Pancreas (tissue), 10 donors: ENCODE measurements around the gene TIMM9. TPM values are rescaled to one million over a fixed set of nuclear protein-coding genes. Genes with fewer than 3 reads are reported as not detected.

Experiments used
- ATAC-seq, 4 donors: fragments of 200-7000 bp; cut with Tn5 transposase; one replicate each; pipeline versions ENCODE4 v1.8.0 to v1.9.1; 2020; ENCODE audit warnings: mild to moderate bottlenecking in 4 of 4, moderate library complexity in 4 of 4
- DNase-seq, 6 donors: peaks; one replicate each; pipeline ENCODE4 v3.0.0-alpha.2; 2020
- FAIRE-seq: peaks from 2 replicates; lab custom pipeline; 2012; peaks lifted over from hg19 to GRCh38; lab: Jason Lieb, UNC
- H3K27ac ChIP-seq, 4 donors: fragments of 200-600 bp; sonication (generic); 1 replicate in 3 of 4; 2 replicates in 1 of 4; pipeline versions ENCODE4 v1.5.0 to v1.8.0; 2020
- H3K27me3 ChIP-seq, 4 donors: fragments of 200-600 bp; one replicate each; pipeline ENCODE4 v1.8.0; 2021
- H3K36me3 ChIP-seq, 3 donors: fragments of 200-600 bp; sonication (generic) in 1 of 3; one replicate each; pipeline versions ENCODE4 v1.5.0 to v1.8.0; 2020 to 2021
- H3K4me1 ChIP-seq, 3 donors: fragments of 200-600 bp; one replicate each; pipeline ENCODE4 v1.8.0; 2021
- H3K4me3 ChIP-seq, 4 donors: fragments of 200-600 bp; sonication (generic) in 2 of 4; one replicate each; pipeline versions ENCODE4 v1.5.0 to v1.8.0; 2020 to 2021
- H3K9me3 ChIP-seq, 4 donors: fragments of 200-600 bp; one replicate each; pipeline ENCODE4 v1.8.0; 2021
- WGBS, 2 donors: extraction: QIAGEN DNeasy Blood & Tissue Kit; methylation state at CpG; one replicate each; pipeline ENCODE4 v1.1.7; 2013; 5-methylcytosine and 5-hydroxymethylcytosine counted together
- intact Hi-C, 3 donors: fragments of 100-400 bp; cut with DNase I; formaldehyde crosslinking; loops; one replicate each; pipeline versions ENCODE4 v1.11.1 to v1.14.2; 2022
- polyA plus RNA-seq, 2 donors: library from polyadenylated mRNA; stranded (reverse); fragments of 200-250 nt; gene quantifications; one replicate each; pipeline ENCODE4 v1.2.3, GENCODE V29; 2013
- total RNA-seq, 6 donors: library from RNA; stranded (reverse); fragmentation: NEBNext Ultra II Directional in 4 of 6; extraction: Animal tissue kit (Norgen Biotek cat#: 25700) in 4 of 6; gene quantifications; one replicate each; pipeline versions ENCODE4 v1.2.1 to v1.2.4, GENCODE V29; 2021 to 2023
- TF ChIP-seq, protein P1 (sequence below), 4 donors: fragments of 200-600 bp; sonication (generic) in 3 of 4; IDR thresholded peaks; one replicate each; pipeline versions ENCODE4 v1.5.0 to v1.8.0; 2021; ENCODE audit warnings: antibody characterized with exemption in 4 of 4
- donor health status: healthy with polysubstance abuse.
- donor health status: DM: no; HTN: no; CAD: no; lungs with moderate emphysema.
- donor health status: DM: no; HTN: no; CAD: no.
- donor health status: control.
- donor health status: control.
- donor health status: Bipolar disorder and iron deficiency.
- donor health status: DM: yes; HTN: yes; CAD: no.
- donor health status: DM: no; HTN: no; CAD: no.
- donor health status: DM: no; HTN: no; CAD: no.
- donor health status: DM: yes; HTN: yes; CAD: no.

Gene TIMM9
- total and polyA plus RNA-seq, 8 donors: 24.1 to 58.7 (median 36.7) TPM

DNA sequence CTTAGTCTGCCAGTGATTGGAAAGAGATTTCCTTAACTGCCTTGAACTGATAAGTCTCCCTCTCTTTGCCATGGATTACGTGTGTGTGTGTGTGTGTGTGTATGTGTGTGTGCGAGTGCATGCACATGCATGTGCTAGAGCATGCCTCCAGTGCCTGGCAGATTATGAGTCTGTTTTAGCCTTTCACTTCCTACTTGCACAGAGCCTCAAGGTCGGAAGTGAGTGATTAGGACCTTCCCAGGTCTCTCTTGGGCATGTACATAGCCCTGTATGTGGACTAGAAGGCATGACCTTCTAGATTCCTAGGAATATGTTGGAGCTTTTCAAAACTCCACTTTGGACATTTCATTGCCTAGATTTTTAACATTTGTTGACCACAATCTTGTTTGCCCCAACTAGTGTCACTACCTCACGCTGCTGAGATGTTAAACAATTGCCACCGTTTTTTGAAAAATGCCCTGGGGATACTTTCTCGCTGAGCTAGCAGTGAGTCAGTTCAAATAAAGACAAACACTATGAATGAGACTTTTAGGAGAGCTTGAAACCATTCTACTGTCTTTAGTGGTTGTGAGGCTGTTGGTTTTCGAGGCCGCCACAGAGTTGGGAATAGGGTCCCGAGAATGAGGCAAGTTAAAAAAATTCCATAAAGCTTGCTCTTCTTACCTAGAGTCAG, 28.4 kb upstream of the TIMM9 start:
- WGBS, 2 donors: 83 to 84% methylated on average over 9 of the region's 9 CpGs
- Histone ChIP-seq H3K4me1 (no peaks in the 10 kb centered on the region), H3K4me3 (no peak overlapping the region), H3K27me3 (no peaks in the 10 kb centered on the region), H3K27ac (no peak overlapping the region), H3K36me3 (peaks cover 0 to 7% (median 0%) of the 10 kb centered on the region in 3 donors), H3K9me3 (no peaks in the 10 kb centered on the region)
- intact Hi-C loops: no loop called here
- ATAC-seq (peak in 2 of 4 donors; percentile 25 to 43), DNase-seq (no peak), FAIRE-seq (no peak)
- TF ChIP-seq, protein P1, sequence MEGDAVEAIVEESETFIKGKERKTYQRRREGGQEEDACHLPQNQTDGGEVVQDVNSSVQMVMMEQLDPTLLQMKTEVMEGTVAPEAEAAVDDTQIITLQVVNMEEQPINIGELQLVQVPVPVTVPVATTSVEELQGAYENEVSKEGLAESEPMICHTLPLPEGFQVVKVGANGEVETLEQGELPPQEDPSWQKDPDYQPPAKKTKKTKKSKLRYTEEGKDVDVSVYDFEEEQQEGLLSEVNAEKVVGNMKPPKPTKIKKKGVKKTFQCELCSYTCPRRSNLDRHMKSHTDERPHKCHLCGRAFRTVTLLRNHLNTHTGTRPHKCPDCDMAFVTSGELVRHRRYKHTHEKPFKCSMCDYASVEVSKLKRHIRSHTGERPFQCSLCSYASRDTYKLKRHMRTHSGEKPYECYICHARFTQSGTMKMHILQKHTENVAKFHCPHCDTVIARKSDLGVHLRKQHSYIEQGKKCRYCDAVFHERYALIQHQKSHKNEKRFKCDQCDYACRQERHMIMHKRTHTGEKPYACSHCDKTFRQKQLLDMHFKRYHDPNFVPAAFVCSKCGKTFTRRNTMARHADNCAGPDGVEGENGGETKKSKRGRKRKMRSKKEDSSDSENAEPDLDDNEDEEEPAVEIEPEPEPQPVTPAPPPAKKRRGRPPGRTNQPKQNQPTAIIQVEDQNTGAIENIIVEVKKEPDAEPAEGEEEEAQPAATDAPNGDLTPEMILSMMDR (IDR thresholded peaks at IDR 0.05): no peak

DNA sequence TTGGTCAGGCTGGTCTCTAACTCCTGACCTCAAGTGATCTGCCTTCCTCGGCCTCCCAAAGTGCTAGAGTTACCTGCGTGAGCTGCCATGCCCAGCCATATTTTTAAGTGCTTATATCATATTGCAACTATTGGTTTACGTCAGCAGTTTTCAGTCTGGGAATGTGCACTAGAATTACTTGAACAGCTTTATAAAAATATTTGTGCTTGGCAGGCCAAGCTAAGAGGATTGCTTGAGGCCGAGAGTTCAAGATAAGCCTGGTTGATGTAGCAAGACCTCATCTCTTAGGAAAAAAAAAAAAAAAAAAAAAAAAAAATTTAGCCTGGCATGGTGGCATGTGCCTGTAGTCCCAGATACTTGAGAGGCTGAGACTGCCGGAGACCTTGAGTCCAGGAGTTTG, 17.3 kb upstream of the TIMM9 start:
- no peaks in the 10 kb centered on the region for H3K4me1 ChIP-seq
- 93 to 98% methylated on average over 5 of the region's 5 CpGs for WGBS, 2 donors
- H3K27ac ChIP-seq: no peak overlapping the region
- intact Hi-C loops: no loop called here
- no peak for ATAC-seq
- TF ChIP-seq, protein P1 (IDR thresholded peaks at IDR 0.05): no peak
- H3K9me3 ChIP-seq: no peaks in the 10 kb centered on the region
- H3K36me3 ChIP-seq: peaks cover 0 to 28% (median 0%) of the 10 kb centered on the region in 3 donors
- H3K27me3 ChIP-seq: no peaks in the 10 kb centered on the region
- no peak overlapping the region for H3K4me3 ChIP-seq
- no peak for FAIRE-seq
- no peak for DNase-seq

DNA sequence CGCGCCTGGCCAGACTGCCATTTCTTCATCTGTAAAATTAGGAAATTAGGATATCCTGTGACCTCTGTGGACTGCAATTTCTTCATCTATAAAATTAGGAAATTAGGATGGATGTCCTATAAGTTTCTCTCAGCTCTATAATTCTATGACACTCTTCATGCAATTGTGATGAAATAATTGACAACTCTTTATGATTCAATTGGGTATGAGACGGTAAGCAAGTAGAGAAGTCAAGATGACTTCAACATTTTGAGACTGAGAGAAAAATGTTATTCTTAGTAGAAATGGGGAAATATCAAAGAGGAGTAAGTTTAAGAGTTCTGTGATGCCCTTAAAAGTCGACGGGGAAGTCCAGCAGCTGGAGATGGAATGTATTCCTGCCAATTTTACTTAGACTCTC, 12.1 kb upstream of the TIMM9 start:
- Histone ChIP-seq H3K36me3 (peaks cover 0 to 27% (median 0%) of the 10 kb centered on the region in 3 donors), H3K9me3 (no peaks in the 10 kb centered on the region), H3K4me3 (no peak overlapping the region), H3K4me1 (no peaks in the 10 kb centered on the region), H3K27ac (no peak overlapping the region), H3K27me3 (no peaks in the 10 kb centered on the region)
- FAIRE-seq: no peak
- WGBS, 2 donors: 84 to 93% methylated on average over 5 of the region's 5 CpGs
- no peak for ATAC-seq
- no peak for DNase-seq
- intact Hi-C loops: no loop called here
- TF ChIP-seq, protein P1 (IDR thresholded peaks at IDR 0.05): no peak

DNA sequence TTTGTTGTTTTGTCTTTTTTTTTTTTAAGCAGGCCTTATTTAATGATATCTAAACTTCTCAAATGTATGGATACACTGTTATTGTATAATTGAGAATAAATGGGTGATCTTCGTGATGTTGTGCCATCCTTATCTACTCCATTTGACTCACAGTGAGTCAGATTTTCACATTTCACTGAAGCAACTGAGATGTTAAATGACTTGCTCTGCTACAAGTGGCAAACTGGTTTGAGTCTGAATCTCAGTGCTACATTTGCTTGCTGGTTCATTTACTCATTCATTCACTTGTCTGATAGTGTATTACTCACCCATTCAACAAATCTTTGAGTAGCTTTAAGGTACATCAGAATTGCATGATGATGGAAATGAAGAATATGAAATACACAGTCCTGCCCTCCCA, 2.8 kb upstream of the TIMM9 start:
- no peak for FAIRE-seq

More for the DNA sequence above, 2.8 kb upstream of the TIMM9 start:
- H3K9me3 ChIP-seq: no peaks in the 10 kb centered on the region
- peaks cover 6 to 20% (median 13%) of the 10 kb centered on the region in 3 donors for H3K4me1 ChIP-seq
- H3K27ac ChIP-seq: no peak overlapping the region
- WGBS, 2 donors: 52 to 77% methylated on average over 1 of the region's 1 CpG
- intact Hi-C loops: no loop called here
- H3K36me3 ChIP-seq: peaks cover 0 to 13% (median 2%) of the 10 kb centered on the region in 3 donors
- ATAC-seq (no peak), DNase-seq (no peak)
- H3K4me3 ChIP-seq: no peak overlapping the region
- TF ChIP-seq, protein P1 (IDR thresholded peaks at IDR 0.05): no peak
- H3K27me3 ChIP-seq: no peaks in the 10 kb centered on the region
